GDM1 (cell line): Measurements from ENCODE around the gene DTNBP1.
"Not testable (repeated sequence)": the region's sequence is repeated elsewhere in the genome, so short reads cannot be mapped to it uniquely, and the experiment has no call there.

ENCODE experiments used
- DNase-seq: peaks from one replicate; lab custom pipeline; 2025; lab: John Stamatoyannopoulos, UW

DTNBP1 gene

DNA sequence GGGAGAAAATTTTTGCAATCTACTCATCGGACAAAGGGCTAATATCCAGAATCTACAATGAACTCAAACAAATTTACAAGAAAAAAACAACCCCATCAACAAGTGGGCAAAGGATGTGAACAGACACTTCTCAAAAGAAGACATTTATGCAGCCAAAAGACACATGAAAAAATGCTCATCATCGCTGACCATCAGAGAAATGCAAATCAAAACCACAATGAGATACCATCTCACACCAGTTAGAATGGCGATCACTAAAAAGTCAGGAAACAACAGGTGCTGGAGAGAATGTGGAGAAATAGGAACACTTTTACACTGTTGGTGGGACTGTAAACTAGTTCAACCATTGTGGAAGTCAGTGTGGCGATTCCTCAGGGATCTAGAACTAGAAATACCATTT, 4.1 kb upstream of the DTNBP1 start:
- not testable (repeated sequence) for DNase-seq

DNA sequence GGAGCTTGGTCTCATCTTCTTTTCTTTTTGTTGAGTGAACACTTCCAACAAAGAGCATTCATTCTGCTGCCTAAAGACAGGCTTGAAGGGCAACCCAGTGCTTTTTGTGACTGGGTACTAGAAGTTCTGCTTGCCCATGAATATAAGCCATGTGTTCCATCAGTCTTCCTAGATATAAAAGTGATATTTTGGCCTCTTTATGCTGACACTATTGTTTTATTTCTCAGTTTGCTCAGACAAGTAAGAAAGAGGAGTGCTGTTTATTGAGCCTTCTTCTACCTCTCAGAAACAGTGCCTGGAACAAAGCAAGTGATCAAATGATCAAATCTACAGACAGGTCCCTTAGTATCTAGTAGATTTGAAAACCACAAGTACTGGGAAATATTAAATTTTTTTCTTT, 2.4 kb upstream of the DTNBP1 start:
- no peak for DNase-seq

DNA sequence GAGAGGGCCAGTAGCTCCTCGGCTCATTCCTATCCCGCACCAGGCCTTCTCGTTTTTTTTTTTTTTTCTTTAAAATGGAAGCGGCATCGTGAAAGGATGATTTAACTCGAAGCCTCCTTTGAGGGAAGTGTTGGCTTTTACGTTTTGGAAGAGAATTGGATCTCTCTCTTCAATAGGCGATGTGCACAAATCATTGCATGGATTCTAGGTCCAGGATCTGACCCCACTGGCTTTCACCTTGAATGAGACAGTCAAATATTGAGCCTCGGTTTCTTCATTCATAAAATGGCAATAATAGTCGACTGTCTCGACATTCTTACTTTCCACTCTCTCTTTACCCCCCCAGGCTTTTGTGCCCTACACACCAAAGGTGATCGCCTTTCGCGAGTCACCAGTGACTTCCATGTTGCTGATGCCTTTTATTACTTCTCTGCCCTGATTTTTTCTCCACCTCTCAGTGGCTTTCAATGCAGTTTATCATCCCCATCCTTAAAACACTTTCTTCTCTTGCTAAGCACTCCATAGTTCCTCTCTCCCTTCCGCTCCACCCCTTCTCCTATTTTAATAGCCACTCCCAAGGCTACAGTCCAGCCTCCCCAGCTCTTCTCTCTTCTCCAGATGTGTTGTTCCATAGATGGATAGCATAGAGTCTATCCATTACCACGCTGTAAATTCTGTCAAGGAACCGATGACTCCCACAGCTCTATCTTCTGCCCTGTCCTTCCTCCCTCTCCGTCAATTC, 473 bp upstream of the DTNBP1 start:
- DNase-seq, result no peak

DNA sequence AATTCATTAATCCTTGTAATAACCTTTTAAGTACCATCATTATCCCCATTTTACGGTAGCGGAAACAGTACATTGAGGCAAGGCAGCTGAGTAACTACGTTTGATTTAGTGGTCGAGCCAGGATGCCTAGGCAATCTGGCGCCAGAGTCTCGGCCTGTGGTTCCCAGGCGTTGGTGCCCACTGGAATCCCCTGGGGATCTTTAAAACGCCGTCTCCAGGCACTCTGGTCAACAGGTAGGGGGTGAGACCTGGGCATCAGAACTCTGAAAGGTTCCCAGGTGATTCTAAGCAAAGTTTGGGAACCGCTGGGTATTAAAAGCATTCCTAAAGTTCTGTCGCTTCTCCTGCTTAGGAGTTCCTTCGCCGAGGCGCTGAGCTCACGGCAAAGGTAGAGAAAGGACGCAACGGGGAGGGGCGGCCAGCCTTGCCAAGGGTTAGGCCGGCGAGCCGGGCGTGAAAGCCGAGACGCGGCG, 939 bp downstream of the DTNBP1 start:
- no peak for DNase-seq

DNA sequence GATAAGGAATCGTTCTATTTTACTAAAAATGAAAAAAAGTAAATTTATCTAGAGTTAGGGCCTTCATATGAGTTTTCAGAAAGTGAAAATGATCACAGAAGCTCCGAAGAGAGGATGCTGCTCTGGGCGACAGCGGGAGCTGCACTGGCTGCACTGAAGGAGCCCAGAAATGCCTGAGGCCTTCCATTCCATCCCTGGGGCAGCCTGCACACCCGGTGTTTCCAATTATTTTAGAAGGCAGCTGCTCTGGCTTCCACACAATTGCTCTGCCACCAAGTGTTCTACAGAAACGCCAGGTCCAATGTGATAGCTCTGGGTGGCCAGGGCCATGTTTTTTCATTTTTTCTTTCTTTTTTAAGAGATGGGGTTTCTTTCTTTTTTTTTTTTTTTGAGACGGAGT, 3.6 kb downstream of the DTNBP1 start:
- no peak for DNase-seq

DNA sequence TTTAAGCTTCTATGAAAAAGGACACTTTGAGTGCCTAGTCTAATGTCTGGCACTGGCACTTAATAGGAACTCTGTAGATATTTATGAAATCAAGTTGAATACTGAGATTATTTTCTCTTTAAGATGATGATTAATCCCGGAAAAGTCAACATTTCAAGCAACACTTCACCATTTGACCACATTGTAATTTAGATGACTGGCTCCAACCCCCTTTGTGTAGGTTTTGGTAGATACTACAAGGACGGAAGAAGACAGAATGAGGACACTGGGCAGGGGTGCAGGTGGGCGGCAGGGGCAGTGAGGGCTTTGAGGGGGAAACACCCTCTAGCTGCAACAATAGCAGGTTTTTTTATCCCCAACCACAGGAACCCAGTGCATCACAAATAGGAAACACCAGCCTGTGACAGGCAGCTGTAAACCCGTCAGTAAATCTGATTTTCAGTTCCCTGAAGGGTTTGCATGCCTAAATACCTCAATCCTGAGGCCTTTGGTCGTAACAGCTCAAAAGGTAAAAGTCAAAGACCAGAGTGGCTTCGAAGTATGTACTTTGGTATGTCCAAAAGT, 4.6 kb downstream of the DTNBP1 start:
- no peak for DNase-seq

DNA sequence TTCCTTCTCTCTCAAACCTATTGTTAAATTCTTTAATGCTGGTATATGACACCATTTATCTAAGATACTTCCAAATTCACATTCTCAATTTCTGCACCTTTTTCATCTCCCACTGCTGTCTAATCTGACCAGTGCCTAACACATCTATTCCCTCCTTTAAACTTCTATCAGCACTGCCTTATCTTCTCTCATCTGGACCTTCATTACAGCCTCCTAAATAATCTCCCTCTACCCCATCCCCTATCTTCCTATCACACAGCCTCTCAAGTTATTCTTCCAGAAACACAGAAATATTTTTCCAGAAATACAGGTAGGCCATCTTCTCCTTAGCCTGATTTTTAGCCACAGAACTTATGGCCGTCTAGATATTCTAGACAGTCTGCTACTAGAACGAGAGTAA, 5.5 kb downstream of the DTNBP1 start:
- no peak for DNase-seq

DNA sequence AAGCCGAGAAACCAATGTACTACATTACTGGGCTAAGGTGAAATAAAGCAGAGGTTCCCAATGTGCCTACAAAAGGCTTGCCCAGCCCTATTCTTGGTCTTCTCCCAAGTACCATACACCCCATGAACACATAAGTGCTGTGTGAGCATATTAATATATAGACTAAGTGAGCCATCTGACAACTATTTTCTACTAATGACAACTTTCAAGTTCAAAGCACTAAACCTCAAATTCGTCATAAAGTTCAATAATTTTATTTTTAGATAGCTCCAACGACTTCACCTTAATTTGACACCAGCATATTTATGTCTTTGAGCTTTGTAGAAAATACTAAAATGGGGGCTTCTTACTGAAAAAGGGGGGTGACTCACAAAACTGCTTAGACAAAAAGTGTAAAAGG, 6.7 kb downstream of the DTNBP1 start:
- no peak for DNase-seq

DNA sequence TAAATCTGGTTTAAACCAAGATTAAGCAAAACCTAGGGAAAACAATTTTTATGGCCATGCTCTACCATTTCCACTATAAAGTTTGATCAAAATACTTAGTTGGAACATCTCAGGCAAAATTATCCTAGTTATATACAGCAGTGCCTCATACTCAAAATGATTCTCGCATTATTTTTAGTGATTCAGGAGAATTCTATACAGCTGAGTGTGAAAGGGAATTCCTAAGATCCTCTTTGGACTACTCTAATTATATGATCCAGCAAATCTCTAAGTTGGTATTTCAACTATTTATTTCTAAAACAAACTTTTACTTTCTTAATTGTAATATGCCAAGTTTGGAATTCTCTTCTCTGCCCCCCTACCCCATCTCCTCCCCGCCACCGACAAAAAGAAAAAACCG, 8.6 kb downstream of the DTNBP1 start:
- no peak for DNase-seq

DNA sequence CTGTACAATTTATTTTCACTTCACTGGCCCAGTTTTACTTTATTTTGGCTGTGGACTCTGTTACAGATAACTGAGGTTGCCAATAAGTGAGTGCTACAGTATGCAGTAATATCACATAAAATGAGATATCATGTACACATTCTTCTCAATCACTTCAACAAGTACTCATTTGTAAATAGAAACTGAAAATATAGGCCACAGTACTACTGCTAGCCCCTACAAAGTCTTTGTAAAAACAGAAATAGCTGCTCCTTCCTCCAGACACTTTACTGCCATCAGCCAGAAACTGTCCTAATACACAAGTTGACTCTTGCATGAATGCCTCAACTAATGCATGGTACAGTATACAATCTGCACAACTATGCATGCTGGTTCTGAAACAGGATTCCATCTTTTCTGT, 9.2 kb downstream of the DTNBP1 start:
- DNase-seq, result no peak

DNA sequence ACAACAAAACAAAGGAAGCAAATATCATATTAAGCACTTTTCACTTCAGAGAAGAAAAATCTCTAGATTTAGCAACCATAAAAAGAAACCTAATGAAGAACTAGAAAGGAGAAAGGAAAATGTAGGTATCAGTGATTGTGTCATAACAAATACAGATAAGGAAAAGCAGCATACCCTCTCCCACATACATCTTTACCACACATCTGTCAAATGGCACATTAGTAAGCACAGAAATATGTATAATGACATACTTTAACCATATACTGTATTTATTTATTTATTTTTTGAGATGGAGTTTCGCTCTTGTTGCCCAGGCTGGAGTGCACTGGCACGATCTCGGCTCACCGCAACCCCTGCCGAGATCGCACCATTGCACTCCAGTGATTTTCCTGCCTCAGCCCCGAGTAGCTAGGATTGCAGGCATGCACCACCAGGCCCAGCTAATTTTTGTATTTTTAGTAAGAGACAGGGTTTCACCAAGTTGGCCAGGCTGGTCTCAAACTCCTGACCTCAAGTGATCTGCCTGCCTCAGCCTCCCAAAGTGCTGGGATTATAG, 12.7 kb downstream of the DTNBP1 start:
- DNase-seq, result not testable (repeated sequence)

DNA sequence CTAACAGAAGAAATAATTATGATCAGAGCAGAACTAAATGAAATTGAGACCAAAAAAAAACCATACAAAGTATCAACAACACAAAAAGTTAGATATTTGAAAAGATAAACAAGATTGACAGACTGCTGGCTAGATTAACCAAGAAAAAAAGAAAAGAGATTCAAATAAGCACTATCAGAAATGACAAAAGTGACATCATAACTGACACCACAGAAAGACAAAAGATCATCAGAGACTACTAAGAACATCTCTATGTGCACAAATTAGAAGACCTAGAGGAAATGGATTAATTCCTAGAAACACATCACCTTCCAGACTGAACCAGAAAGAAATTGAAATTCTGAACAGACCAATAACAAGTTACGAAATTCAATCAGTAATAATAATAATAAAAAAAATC, 17.9 kb downstream of the DTNBP1 start:
- DNase-seq, result no peak

DNA sequence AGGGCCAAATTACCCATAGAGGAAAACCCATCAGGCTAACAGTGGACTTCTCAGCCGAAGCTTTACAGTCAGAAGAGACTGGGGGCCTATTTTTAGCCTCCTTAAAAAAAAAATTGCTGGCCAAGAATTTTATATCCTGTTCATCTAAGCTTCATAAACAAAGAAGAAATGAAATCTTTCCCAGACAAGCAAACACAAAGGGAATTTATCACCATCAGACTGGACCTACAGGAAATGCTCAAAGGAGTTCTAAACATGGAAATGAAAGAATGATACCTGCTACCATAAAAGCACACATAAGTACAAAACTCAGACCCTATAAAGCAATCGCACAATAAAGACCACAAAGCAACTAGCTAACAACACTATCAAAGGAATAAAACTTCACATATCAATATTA, 19.3 kb downstream of the DTNBP1 start:
- DNase-seq, result no peak

DNA sequence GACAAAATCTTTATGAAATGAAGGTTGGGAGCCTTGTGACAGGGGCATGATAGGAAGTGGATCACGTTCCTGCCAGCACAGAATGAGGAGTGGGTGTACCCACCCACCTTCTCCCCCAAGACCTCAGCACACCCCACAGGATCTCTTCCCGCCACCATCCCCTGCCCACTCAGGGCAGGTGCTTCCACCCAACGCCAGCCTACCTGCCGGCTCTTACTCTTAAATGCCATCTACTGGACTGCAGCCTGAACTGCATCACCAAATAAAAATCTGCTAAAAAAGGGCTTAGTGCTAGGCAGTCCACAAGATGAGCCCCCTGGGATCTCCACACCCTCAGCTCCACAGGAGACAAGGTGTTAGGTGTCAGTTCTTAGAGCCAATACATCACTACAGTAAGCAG, 20.6 kb downstream of the DTNBP1 start:
- DNase-seq, result no peak

DNA sequence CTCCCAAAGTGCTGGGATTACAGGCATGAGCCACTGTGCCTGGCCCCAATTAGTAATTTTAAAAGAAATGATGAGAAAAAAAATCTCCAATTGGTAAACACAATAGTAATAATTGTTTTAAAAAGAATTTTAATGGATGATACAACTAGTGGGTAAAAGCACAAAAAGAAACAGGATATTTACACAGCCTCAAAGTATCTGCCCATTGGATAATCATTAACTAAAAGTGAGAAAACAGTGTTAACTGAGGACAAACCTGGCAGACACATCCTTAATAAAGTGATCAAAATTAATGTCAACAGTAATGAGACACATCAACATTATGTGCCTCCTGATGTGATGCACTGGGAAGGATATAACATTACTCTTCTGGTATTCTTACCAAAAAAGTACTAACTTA, 24.5 kb downstream of the DTNBP1 start:
- DNase-seq, result no peak

DNA sequence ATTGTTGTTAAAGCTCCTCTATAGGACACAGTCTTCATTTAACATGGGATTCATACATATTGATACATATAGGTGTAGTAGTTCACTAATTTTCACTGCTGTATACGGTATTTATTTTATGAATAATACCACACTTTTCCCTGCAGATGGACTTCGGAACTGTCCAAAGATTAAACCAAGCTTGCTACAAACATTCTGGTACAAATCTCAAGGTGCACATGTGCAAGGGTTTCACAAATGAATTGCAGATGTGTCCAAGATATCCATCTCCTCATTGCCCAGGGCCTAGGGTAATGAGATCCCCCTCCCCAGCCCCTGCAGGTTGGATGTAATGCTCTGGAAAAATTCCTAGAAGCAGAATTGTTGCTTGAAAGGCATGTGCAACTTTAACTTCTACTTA, 31.4 kb downstream of the DTNBP1 start:
- DNase-seq, result no peak

DNA sequence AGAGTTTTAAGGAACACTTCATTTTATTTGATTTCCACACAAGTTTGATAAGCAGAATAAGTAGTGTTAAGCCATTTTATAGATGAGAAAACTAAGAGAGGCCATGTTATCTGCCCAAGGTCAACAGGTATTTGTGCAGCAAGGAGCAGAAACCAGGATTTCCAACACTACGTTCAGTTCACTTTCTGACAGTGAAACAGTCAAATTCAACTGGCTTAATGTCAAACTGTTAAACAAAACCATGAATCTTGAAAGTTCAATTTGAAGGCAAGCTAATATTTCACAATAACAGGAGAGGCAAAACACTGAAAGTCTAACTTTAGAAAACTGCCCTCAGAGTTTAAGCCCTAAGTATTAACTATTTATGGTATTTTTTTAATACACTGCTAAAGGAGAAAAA, 32.6 kb downstream of the DTNBP1 start:
- no peak for DNase-seq

DNA sequence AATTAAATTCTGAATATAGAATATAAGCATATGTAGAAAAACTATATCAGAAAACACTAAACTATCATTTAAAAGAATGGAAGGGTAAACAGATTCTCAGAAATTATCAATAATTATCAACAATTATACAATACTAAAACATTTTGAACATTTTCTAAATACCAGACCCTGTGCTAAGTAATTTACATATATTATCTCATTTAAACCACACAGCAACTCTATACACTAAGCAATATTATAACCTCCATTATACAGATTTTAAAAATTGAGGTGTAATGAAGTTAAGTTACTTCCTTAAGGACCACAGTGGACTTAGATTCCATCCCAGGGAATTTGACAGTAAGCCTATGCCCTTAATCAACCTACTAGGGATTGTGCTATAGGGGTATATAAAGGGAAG, 33.3 kb downstream of the DTNBP1 start:
- DNase-seq, result no peak

DNA sequence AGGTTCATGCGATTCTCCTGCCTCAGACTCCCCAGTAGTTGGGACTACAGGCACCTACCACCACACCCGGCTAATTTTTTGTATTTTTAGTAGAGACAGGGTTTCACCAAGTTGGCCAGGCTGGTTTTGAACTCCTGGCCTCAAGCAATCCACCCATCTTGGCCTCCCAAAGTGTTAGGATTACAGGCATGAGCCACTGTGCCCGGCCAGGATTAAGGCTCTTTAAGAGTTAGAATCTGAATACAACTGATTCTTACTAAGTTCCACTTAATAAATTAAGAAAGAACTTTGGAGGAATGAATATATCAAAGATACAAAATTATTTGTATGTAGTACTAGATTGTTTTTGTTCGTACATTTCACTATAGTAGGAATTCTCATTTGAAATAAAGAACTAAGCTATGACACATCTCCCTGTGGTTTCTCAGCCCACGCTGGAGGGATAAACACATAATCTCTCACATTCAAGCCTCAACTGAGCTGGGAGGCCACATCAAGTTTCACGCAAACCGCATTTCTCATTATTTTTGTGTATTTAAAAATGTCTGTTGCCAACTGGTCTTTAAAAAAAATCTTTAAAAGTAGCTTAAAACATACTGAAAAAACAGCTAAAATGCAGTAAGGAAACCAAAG, 34.2 kb downstream of the DTNBP1 start:
- no peak for DNase-seq

DNA sequence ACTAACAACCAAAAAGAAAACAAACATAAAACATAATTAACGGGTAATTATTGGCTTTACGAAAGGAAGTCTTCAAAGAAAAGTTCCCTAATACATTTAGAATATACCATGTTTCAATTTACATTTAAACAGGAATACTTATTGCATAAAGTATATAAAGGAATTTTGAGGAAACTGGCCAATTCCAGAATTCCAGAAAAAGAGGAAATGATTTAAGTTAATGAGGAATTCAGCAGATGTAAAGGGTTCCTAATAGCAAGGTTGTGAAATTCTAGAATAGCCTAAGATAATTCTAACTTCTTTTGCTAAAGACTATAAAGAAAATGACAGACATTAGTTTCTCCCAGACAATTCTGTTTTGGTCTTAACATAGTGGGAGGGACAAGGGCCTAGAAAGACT, 35.0 kb downstream of the DTNBP1 start:
- no peak for DNase-seq

DNA sequence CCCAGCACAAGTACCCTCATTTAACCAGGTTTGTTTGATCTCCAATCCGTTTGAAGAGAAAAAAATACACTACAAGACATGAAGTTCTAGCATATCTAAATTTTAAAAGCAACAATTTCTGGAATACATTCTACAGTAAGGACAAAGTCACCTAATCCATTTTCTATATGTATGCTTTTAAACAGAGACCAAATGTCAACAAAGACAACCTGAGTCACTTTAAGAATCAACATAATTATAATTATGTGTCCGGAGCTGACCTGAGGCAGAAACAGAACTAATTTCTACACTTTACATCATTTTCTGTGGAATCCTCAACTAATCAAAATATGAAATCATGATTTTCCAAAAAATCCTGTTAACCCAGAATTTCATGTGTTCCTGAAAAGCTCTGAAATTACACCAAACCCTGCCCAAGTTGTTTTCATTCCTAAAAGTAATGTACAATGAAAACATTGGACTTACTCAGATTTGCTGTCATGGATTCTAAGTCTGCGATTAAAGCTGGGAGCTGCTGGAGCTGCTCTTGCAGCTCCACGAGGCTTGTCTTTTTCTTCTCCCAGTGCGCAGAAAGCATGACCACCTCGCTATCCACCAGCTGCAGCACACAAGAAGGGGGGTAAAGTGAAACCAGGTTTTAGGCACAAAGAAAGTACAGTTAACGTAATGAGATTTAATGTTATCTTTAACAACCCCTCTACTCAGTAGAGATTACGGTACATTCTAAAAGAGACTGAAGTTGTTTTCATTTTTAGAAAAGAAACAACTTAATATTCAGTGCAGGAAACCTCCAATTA, 35.8 kb downstream of the DTNBP1 start:
- DNase-seq, result no peak

DNA sequence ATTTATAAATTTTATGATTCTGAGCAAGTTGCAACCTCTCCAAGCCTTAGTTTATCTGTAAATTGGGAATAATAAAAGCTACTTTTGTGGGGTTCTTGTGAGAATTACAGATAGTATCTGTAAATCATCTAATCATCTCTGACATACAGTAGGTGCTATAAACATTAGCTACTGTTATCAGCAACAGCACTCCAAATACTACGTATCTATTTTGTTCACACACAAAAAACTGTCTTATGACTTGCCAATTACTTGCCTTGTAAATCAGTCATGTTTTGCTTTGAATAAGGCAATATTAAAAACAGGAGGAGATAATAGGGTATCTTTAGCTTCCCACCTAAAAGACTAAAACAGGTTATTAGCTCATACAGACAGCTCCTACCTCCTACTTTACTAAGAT, 36.7 kb downstream of the DTNBP1 start:
- no peak for DNase-seq
